Stimulated activated CD4-positive, alpha-beta T cell treated with anti-CD3 and anti-CD28 coated beads, TNF-alpha, amount 100 ng/mL, for 1 hour (primary cell): ENCODE data around the gene IQCK.
"Not testable (repeated sequence)": the region's sequence is repeated elsewhere in the genome, so short reads cannot be mapped to it uniquely, and the experiment has no call there.

Experiments used
- DNase-seq, 3 donors: peaks; one replicate each; pipeline ENCODE4 v3.0.0-alpha.2; 2020; ENCODE audit warnings: low read depth in 3 of 3, low spot score in 1 of 3

Gene IQCK

GRCh38 chr16:19716183-19716582 is 1.9 kb upstream of the IQCK start:
- DNase-seq: no peak

GRCh38 chr16:19716728-19717127 is 1.3 kb upstream of the IQCK start:
- DNase-seq: not testable (repeated sequence)

GRCh38 chr16:19717314-19717713 is 757 bp upstream of the IQCK start:
- DNase-seq: no peak

- DNase-seq: no peak
Measured at GRCh38 chr16:19718624-19718965, 524 bp downstream of the IQCK start.

- DNase-seq: no peak
Measured at GRCh38 chr16:19722269-19722952, 4.3 kb downstream of the IQCK start.

GRCh38 chr16:19722981-19723380 is 4.9 kb downstream of the IQCK start:
- no peak for DNase-seq

- DNase-seq: no peak
Measured at GRCh38 chr16:19728636-19728965, 10.5 kb downstream of the IQCK start.

GRCh38 chr16:19733551-19733950 is 15.5 kb downstream of the IQCK start:
- DNase-seq: no peak

- no peak for DNase-seq
Measured at GRCh38 chr16:19735074-19735867, 17.2 kb downstream of the IQCK start.

- DNase-seq: no peak
Measured at GRCh38 chr16:19737306-19738038, 19.4 kb downstream of the IQCK start.

GRCh38 chr16:19741354-19741753 is 23.3 kb downstream of the IQCK start:
- DNase-seq: no peak

- no peak for DNase-seq
Measured at GRCh38 chr16:19743816-19744159, 25.7 kb downstream of the IQCK start.

- DNase-seq: no peak
Measured at GRCh38 chr16:19744670-19745069, 26.6 kb downstream of the IQCK start.

GRCh38 chr16:19745286-19746010 is 27.4 kb downstream of the IQCK start:
- DNase-seq: no peak

- DNase-seq: no peak
Measured at GRCh38 chr16:19746561-19746960, 28.5 kb downstream of the IQCK start.

GRCh38 chr16:19748389-19749168 is 30.5 kb downstream of the IQCK start:
- no peak for DNase-seq

GRCh38 chr16:19749571-19750080 is 31.6 kb downstream of the IQCK start:
- DNase-seq: no peak

GRCh38 chr16:19751478-19752385 is 33.7 kb downstream of the IQCK start:
- DNase-seq: no peak

- no peak for DNase-seq
Measured at GRCh38 chr16:19753815-19754643, 36.0 kb downstream of the IQCK start.
